ENCODE measurements around the gene ZNF536. TPM values are rescaled to one million over a fixed set of nuclear protein-coding genes. Genes with fewer than 3 reads are reported as not detected.

ZNF536 gene
- total RNA-seq, 1 experiment from 2014 or later: not detected

- Histone ChIP-seq H4K20me1 (ENCODE audit: insufficient read depth) (no peaks in the 10 kb centered on the region), H3K4me1 (replicated peaks; ENCODE audit: insufficient read depth) (no peaks in the 10 kb centered on the region), H3K9me2 (ENCODE audit: insufficient read depth) (no peaks in the 10 kb centered on the region), H3K27ac (no peak overlapping the region), H3K79me2 (ENCODE audit: low read depth) (no peaks in the 10 kb centered on the region), H3K27me3 (ENCODE audit: insufficient read depth, low read depth) (peaks cover 14% of the 10 kb centered on the region), H3F3A (ENCODE audit: insufficient read depth, low read depth) (no peaks in the 10 kb centered on the region), H2AFZ (no peak overlapping the region), H3K4me2 (no peak overlapping the region), H3K4me3 (no peak overlapping the region), H3K36me3 (ENCODE audit: low read depth) (no peaks in the 10 kb centered on the region), H3K9me3 (ENCODE audit: insufficient read depth, low read depth) (no peaks in the 10 kb centered on the region)
- CTCF ChIA-PET: no interaction called here
- no peak for TF ChIP-seq CTCF (conservative IDR thresholded peaks at IDR 0.05)
- TF ChIP-seq EZH2 (IDR thresholded peaks at IDR 0.05; ENCODE audit: low read depth): no peak
- BruUV-seq (replicated peaks): no TSS peak
- POLR2A ChIA-PET (ENCODE audit: unreplicated experiment): no interaction called here
- DNase-seq: no peak
- intact Hi-C loops (cut with micrococcal nuclease; ENCODE audit: unreplicated experiment): no loop called here
Observed at GRCh38 chr19:30423481-30423880, 51.3 kb downstream of the ZNF536 start.

GRCh38 chr19:30425885-30426838 is 54.0 kb downstream of the ZNF536 start:
- no peak overlapping the region for H3K4me2 ChIP-seq
- H3K4me3 ChIP-seq: no peak overlapping the region
- peaks cover 9% of the 10 kb centered on the region for H3K27me3 ChIP-seq (ENCODE audit: insufficient read depth, low read depth)
- DNase-seq: no peak
- ChIA-PET POLR2A (ENCODE audit: unreplicated experiment) (no interaction called here), CTCF (no interaction called here)
- H3K9me3 ChIP-seq (ENCODE audit: insufficient read depth, low read depth): no peaks in the 10 kb centered on the region
- no peaks in the 10 kb centered on the region for H3K4me1 ChIP-seq (replicated peaks; ENCODE audit: insufficient read depth)
- no peaks in the 10 kb centered on the region for H3K79me2 ChIP-seq (ENCODE audit: low read depth)
- no peaks in the 10 kb centered on the region for H4K20me1 ChIP-seq (ENCODE audit: insufficient read depth)
- no peak overlapping the region for H2AFZ ChIP-seq
- TF ChIP-seq EZH2 (IDR thresholded peaks at IDR 0.05; ENCODE audit: low read depth): no peak
- TF ChIP-seq CTCF (conservative IDR thresholded peaks at IDR 0.05): no peak
- H3K36me3 ChIP-seq (ENCODE audit: low read depth): no peaks in the 10 kb centered on the region
- BruUV-seq (replicated peaks): no TSS peak
- H3K27ac ChIP-seq: no peak overlapping the region
- H3K9me2 ChIP-seq (ENCODE audit: insufficient read depth): no peaks in the 10 kb centered on the region
- H3F3A ChIP-seq (ENCODE audit: insufficient read depth, low read depth): no peaks in the 10 kb centered on the region
- intact Hi-C loops (cut with micrococcal nuclease; ENCODE audit: unreplicated experiment): no loop called here

- no peaks in the 10 kb centered on the region for H3K36me3 ChIP-seq (ENCODE audit: low read depth)
- ChIA-PET POLR2A (ENCODE audit: unreplicated experiment) (no interaction called here), CTCF (no interaction called here)
- DNase-seq: no peak
- no peaks in the 10 kb centered on the region for H3K9me3 ChIP-seq (ENCODE audit: insufficient read depth, low read depth)
- H3K27me3 ChIP-seq (ENCODE audit: insufficient read depth, low read depth): peaks cover 12% of the 10 kb centered on the region; the same call in 1 of the 2 replicates
- H3K79me2 ChIP-seq (ENCODE audit: low read depth): no peaks in the 10 kb centered on the region
- H3F3A ChIP-seq (ENCODE audit: insufficient read depth, low read depth): no peaks in the 10 kb centered on the region
- no peak overlapping the region for H2AFZ ChIP-seq
- H3K4me2 ChIP-seq: no peak overlapping the region
- BruUV-seq (replicated peaks): no TSS peak
- H3K4me3 ChIP-seq: no peak overlapping the region
- TF ChIP-seq CTCF (conservative IDR thresholded peaks at IDR 0.05): no peak
- TF ChIP-seq EZH2 (IDR thresholded peaks at IDR 0.05; ENCODE audit: low read depth): no peak
- H3K9me2 ChIP-seq (ENCODE audit: insufficient read depth): no peaks in the 10 kb centered on the region
- intact Hi-C loops (cut with micrococcal nuclease; ENCODE audit: unreplicated experiment): no loop called here
- no peaks in the 10 kb centered on the region for H3K4me1 ChIP-seq (replicated peaks; ENCODE audit: insufficient read depth)
- H3K27ac ChIP-seq: no peak overlapping the region
- no peaks in the 10 kb centered on the region for H4K20me1 ChIP-seq (ENCODE audit: insufficient read depth)
Observed at GRCh38 chr19:30426864-30427263, 54.7 kb downstream of the ZNF536 start.
